Activated CD4-positive, alpha-beta T cell treated with anti-CD3 and anti-CD28 coated beads, Interleukin-2, Interleukin-6, amounts not matched to agents 100 ng/mL and 50 ng/mL, durations not matched to agents 16 hours and 8 hours (primary cell): ENCODE measurements around the gene HOXB3.
A peak's percentile ranks its signal among the peaks of the same experiment; 100 is the strongest.
"Not testable (repeated sequence)": the region's sequence is repeated elsewhere in the genome, so short reads cannot be mapped to it uniquely, and the experiment has no call there.

Experiments used
- DNase-seq: peaks from one replicate; pipeline ENCODE4 v3.0.0-alpha.2; 2020

HOXB3 gene

DNA sequence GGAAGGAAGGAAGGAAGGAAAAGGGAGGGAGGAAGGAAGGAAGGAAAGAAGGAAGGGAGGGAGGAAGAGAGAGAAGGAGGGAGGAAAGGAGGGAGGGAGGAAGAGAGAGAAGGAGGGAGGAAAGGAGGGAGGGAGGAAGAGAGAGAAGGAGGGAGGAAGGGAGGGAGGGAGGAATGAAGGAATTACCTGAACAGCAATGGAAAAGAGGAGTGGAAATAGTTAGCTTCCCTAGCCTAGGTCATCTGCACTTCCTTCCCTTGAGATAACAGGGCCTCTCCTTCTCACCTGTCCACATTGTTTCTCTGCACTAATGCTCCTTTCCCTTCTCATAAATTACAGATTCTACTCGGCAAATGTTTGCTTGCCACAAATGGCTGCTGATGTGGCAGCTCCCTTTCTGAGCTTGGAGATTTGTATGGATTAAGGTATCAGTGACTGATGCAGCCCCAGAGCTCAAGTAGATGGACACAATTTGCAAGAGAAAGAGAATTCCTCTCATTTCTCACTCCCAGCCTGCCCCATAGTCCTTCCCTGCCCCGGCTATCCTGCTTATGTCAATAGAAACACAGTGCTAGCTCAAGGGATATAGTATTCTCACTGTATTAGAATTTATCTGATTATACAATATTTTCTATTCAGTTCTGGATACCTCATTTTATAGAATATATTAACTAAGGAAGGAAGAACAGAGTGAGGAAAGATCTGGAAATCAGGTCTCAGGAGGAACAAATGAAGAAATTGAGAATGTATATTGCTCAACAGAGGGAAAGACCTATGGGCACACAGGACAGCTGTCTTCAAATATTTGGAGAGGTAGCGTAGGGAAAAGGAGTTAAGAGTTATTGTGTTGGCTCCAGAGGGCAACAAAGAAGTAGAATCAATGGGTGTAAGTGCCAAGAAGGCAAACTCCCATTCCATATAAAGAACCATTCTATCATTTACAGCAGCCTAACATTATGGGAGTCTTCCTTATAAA, 73.8 kb downstream of the HOXB3 start:
- no peak for DNase-seq

DNA sequence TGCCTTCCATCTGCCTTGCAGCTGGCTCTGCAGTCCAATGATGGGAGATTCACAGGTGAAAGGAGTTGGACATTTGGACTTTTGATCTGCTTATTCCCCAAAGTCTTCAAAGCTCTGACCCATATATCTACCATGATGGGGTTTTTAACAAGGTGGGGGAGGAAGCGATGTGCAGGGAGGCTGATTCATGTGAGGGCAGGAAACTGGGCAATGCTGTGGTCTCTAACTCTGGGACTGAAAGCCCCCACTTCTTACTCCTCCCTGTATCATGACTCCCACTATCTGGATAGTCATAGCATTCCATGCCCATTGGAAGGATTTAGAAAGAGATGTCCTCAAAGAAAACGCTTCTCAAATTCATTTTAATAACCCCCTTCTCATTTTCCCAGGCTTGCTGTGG, 75.6 kb downstream of the HOXB3 start:
- no peak for DNase-seq

DNA sequence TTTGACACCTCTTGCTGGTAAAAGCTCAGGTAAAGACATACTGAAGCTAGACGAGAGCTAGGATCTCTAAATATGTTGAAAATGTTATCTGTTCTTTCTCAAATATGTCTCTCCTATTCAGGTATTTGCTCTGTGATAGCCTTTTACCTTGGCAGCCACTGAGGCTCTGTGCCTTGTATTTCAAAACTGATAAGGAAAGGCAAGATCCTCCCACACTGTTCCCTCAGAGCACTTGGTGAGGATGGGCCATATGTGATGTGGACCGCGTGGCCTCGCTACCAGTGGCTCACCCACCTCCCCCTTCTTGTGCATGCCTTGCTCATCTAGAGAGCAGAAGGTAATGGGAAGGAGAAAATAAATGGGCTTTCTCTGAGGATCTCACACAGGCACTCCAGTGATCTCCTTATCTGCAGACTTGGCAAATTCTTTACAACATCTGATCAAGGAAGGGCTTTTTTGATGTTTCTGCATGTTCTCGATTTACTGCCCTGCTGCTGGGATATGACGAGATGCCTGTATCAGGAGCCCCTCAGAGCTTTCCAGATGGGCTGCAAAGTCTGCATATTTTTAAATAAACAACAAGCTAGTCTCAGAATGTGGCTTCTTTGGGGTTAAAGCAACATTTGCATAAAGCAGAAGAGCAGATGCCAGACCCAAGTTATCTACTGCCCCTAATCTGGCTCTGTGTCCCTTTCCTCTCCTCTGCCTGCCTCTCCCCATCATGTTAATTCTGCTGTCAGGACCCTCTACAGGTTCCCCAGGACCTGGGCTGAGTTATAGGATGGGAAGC, 76.2 kb downstream of the HOXB3 start:
- DNase-seq = no peak

DNA sequence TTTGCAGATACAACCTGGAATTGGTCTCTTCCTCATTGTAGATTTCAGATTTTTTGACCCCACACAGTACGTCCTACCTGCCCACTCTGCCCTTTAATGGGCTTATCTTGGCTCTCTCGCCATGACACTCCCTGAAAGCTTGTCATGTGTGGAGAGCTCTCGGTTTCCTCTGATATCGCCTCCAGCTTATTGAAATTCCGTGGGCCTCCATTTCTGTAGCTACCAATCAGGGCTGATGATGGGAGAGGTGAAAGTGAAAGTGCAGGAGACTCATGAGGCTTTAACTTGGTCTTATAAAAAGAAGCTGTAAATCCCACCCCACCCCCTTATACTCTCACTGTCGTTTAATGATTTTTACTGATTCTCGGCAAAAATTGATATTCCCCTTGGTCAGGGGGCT, 76.9 kb downstream of the HOXB3 start:
- DNase-seq = no peak

DNA sequence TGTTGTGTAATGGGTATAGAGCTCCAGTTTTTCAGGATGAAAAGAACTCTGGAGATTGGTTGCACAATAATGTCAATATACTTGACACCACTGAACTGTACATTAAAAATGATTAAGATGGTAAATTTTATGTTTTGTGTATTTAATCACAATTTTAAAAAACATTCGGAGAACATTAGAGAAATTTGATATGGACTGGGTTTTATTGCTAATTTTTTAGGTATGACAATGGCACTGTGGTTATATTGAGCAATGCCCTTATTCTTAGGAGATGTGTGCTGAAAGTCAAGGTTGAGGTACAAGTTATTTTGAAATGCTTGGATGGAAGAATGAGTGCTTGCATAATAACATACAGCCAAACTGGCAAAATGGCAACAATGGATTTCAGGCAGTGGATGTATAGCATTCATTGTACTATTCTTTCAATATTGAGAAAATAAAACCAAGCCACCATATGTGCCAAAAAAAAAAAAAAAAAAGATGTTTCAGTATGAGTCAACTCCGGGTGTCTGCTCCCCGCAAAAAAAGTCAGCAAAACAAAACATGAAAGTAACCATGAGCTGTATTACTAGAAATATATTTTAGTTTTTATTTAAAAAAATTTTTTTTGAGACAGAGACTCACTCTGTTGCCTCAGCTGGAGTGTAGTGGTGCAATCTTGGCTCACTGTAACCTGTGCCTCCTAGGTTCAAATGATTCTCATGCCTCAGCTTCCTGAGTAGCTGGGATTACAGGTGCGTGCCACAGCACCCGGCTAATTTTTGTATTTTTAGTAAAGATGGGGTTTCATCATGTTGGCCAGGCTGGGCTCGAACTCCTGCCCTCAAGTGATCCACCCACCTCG, 79.1 kb downstream of the HOXB3 start:
- DNase-seq = peak; percentile 65

DNA sequence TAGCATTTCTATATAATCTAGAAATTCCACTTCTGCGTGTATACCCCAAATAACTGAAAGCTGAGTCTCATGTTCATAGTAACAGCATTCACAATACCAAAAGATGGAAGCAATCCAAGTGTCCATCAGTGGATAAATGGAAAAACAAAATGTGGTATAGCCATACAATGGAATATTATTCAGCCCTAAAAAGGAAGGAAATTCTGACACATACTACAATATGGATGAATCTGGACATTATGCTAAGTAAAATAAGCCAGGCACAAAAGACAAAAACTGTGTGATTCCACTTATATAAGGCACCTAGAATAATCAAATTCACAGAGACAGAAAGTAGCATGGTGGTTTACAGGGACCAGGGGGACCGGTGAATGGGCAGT, 79.7 kb downstream of the HOXB3 start:
- DNase-seq = no peak

DNA sequence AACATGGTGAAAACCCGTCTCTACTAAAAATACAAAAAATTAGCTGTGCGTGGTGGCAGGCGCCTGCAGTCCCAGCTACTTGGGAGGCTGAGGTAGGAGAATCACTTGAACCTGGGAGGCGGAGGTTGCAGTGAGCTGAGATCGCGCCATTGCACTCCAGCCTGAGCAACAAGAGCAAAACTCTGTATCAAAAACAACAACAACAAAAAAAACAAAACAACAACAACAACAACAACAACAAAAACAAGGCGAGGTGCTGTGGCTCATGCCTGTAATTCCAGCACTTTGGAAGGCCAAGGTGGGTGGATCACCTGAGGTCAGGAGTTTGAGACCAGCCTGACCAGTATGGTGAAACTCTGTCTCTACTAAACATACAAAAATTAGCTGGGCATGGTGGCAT, 80.3 kb downstream of the HOXB3 start:
- DNase-seq = not testable (repeated sequence)

DNA sequence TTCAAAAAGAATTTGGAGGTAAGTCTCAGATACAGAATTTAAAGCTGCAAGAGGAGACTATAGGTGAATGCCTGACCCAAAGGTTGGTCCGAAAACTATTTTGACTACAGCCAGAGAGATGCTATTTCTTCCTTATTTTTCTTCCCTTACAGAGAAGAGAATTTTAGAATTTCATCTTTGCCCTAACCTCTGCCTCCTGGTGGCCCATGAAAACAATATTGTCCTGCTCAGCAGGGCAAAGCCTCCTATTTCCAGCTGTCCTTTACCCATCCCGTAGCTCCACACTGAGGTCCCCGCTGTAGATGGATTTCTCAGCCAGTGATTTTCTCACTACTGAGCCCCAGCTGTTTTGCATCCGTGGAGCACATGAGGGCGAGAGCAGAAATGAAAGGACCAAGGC, 83.8 kb downstream of the HOXB3 start:
- no peak for DNase-seq

DNA sequence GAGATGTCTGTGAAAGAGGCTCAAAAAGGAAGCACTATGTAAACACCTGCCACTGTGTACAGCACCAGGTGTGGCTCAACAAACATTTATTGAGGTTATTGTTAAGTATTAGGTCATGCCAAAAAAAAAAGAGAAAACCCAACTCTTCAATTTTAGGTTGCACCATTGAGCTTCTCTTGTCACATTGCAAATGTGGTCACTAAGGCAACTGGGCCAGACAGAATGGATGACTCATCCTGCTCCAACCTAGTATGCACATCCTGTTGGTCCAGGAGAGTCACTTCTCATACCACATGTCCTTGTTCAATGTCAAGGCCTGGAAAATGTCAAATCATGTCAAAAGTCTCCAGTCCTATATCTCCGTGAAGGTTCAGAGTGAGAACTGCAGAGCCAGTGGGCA, 84.3 kb downstream of the HOXB3 start:
- peak; percentile 85 for DNase-seq

DNA sequence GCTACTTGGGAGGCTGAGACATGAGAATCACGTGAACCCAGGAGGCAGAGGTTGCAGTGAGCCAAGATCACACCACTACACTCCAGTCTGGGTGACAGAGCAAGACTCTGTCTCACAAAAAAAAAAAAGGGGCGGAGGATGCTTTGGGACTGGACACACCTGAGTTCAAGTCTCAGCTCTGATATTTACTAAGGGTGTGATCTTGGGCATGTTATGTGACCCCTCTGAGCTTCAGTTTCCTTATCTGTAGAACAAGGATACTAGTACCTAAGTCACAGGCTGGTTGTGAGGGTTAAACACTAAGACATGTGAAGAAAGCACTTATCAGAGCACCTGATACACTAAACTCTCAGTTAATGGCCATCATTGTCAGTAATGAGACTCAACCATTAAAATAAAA, 85.1 kb downstream of the HOXB3 start:
- no peak for DNase-seq

DNA sequence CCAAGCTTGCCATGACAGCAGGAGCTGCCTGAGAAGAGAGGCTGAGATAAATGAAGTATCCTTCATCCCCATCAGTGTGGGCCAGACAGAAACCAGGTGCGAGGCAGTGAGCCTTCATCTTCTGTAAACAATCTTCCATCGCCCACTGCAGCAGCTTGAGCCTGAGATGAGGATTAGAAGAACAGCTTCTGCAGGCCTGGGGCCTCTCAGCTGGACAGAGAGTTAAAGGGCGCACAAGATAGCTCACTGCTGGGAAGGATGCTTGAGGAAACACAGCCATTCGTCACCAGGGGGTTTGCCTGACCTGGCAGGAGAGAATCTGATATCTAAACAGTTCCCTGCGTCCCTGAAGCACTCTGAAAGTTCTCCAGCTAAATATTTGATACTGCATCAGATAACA, 86.3 kb downstream of the HOXB3 start:
- no peak for DNase-seq

DNA sequence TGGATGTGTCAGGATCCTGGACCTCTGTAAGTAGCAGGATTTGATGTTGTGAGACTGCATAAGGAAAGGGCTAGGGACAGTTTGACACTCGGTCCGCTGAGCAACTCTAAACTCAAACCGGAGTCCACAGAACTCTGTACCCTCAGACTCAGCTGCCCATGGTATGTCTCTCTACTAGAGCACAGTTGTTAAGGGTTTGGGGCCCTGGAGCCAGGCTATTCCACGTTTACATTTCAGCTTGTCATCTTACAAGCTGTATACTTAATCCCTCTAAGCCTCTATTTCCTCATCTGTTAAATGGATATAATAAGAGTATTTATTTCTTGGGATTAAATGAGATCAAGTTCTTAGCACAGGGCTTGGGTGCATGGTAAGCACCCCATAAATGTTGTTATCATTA, 87.1 kb downstream of the HOXB3 start:
- DNase-seq = no peak

DNA sequence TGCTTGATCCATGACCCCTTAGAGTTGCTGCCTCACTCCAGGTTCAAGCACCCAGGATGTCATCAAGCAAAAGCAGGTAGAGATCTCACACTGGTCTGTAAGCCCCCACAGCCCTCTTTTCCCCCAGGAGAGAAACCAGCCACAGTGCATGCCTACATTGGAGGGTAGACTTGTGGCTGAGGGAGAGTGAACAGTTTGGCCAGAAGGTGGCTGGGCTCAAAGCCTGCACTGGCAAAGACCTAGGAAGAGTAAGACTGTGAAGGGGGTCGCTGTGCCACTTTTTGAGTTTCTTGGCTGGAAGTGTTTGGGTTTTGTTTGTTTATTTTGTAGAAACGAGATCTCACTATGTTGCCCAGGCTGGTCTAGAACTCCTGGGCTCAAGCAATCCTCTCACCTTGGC, 87.7 kb downstream of the HOXB3 start:
- DNase-seq = no peak

DNA sequence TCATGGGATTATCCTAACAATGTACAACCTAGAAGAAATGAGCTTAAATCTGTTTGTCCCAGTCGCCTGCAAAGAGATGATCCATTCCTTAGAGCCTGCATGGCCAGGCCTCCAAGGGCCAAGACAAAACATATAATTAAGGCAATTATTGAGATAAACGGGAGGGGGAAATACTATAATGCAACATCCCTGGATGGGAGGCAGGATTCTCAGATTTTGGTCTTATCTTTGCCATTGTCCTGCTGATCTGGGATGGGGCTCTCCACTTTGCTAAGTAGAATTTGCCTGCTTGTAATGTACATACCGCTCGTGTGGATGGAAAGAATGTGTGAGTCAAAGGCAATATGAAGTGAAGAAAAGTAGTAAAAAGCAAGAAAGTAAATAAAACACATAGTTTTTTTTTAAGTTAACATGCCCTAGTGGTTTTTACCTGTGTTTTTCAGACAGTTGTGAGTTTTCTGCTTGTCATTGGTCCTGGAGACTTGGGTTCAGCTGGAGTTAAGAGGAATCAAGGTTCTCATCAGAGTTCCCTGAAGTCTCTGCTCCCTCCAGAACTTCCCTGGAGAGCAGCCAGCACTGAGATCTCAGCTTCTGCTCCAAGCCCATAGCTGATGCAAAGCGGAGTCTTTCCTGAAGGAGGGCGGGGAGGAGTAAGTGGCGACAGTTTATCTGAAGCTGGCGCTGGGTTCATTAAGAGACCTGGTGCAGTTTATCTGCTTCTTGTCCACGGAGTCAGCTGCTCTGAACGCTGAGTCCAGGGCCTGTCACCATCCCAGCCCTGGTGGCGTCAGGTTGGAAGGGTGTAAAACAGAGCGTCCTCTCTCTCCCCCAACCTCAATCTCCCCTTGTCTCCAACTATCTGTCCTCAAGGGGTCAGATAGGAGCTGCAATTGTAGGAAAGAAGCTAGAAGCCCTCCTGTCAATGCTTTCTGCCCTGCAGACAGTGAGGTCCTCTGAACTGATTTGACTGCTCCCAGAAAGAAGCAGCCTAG, 89.3 kb downstream of the HOXB3 start:
- no peak for DNase-seq

DNA sequence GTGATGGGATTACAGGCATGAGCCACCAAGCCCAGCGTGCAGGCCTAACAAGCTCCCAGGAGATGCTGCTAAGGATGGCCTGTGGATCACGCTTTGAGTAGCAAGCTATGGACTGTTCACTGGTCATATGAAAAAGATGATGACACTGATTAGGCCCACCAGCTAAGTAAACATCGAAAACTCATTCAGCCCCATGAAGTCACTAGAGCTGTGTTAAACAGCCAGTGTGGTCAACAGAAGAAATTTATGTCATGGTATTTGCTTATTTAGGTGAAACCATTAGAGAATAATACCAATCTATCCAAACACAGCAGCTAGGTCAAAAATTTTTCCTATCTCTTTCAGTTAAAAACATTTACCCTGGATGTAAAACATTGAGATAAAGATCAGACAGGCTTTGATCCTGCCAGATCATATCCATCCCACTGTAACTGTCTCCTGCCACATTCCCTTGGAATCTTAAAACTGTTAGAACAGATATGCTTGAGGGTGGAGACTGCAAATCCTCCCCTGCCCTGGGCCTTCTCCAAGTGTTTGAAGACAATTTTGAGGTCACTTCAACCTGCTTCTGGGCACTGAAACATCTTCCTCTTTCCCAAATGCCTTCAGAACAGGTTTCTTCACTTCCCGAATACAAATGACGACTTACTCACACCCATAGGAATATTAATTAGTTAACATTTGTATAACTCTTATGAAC, 90.2 kb downstream of the HOXB3 start:
- DNase-seq = no peak

DNA sequence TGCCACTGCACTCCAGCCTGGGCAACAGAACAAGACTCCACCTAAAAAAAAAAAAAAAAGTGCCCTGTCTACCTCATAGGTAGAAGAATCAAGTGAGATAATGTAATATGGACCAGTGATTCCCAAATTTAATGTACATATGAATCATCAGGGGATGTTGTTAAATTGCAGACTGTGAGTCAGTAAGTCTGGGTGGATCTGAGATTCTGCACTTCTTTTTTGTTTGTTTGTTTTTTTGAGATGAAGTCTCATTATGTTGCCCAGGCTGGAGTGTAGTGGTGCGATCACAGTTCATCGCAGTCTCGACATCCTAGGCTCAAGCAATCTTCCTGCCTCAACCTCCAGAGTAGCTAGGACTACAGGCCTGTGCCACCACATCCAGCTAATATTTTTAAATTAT, 90.8 kb downstream of the HOXB3 start:
- DNase-seq = no peak
